ENCODE measurements around the gene UNCX.

The UNCX gene

GRCh38 chr7:1236831-1237701 is 4.4 kb downstream of the UNCX start:
- H3K4me3 ChIP-seq (ENCODE audit: low read length, poor library complexity, severe bottlenecking), result no peak overlapping the region
- no peaks in the 10 kb centered on the region for H3K27me3 ChIP-seq (ENCODE audit: insufficient read depth, low read length, poor library complexity, severe bottlenecking)

GRCh38 chr7:1237704-1238255 is 5.1 kb downstream of the UNCX start:
- Histone ChIP-seq H3K9me3 (ENCODE audit: insufficient read depth, low read depth, low read length) (no peaks in the 10 kb centered on the region), H2AFZ (ENCODE audit: low read length) (no peak overlapping the region), H4K20me1 (ENCODE audit: insufficient read depth, low read length, poor library complexity, severe bottlenecking) (no peaks in the 10 kb centered on the region), H3K4me2 (ENCODE audit: low read depth, low read length, poor library complexity, severe bottlenecking) (no peak overlapping the region), H3K27me3 (ENCODE audit: insufficient read depth, low read length, poor library complexity, severe bottlenecking) (no peaks in the 10 kb centered on the region), H3K79me2 (ENCODE audit: insufficient read depth, low read length) (no peaks in the 10 kb centered on the region), H3F3A (ENCODE audit: low read depth) (no peaks in the 10 kb centered on the region), H3K9me2 (replicated peaks; ENCODE audit: low read depth, low read length) (no peaks in the 10 kb centered on the region), H3K36me3 (ENCODE audit: insufficient read depth, low read length) (no peaks in the 10 kb centered on the region), H3K9ac (ENCODE audit: low read depth, low read length, poor library complexity, severe bottlenecking) (no peak overlapping the region), H3K4me1 (ENCODE audit: insufficient read depth, low read length, poor library complexity, severe bottlenecking) (no peaks in the 10 kb centered on the region), H3K4me3 (ENCODE audit: low read length, poor library complexity, severe bottlenecking) (no peak overlapping the region)
- TF ChIP-seq CTCF (conservative IDR thresholded peaks at IDR 0.05; ENCODE audit: low read length) (no peak), EZH2phosphoT487 (IDR thresholded peaks at IDR 0.05; ENCODE audit: borderline replicate concordance) (no peak)

More at GRCh38 chr7:1236831-1237701, 4.4 kb downstream of the UNCX start:
- Histone ChIP-seq H3K9me3 (ENCODE audit: insufficient read depth, low read depth, low read length) (no peaks in the 10 kb centered on the region), H3F3A (ENCODE audit: low read depth) (no peaks in the 10 kb centered on the region), H3K9me2 (replicated peaks; ENCODE audit: low read depth, low read length) (no peaks in the 10 kb centered on the region), H3K36me3 (ENCODE audit: insufficient read depth, low read length) (no peaks in the 10 kb centered on the region), H2AFZ (ENCODE audit: low read length) (no peak overlapping the region), H3K4me2 (ENCODE audit: low read depth, low read length, poor library complexity, severe bottlenecking) (no peak overlapping the region), H3K9ac (ENCODE audit: low read depth, low read length, poor library complexity, severe bottlenecking) (no peak overlapping the region), H3K79me2 (ENCODE audit: insufficient read depth, low read length) (no peaks in the 10 kb centered on the region), H3K4me1 (ENCODE audit: insufficient read depth, low read length, poor library complexity, severe bottlenecking) (no peaks in the 10 kb centered on the region), H4K20me1 (ENCODE audit: insufficient read depth, low read length, poor library complexity, severe bottlenecking) (no peaks in the 10 kb centered on the region)
- TF ChIP-seq EZH2phosphoT487 (IDR thresholded peaks at IDR 0.05; ENCODE audit: borderline replicate concordance) (no peak), CTCF (conservative IDR thresholded peaks at IDR 0.05; ENCODE audit: low read length) (no peak)

- Histone ChIP-seq H3K4me2 (ENCODE audit: low read depth, low read length, poor library complexity, severe bottlenecking) (no peak overlapping the region), H3K27me3 (ENCODE audit: insufficient read depth, low read length, poor library complexity, severe bottlenecking) (no peaks in the 10 kb centered on the region), H3K4me3 (ENCODE audit: low read length, poor library complexity, severe bottlenecking) (no peak overlapping the region), H3F3A (ENCODE audit: low read depth) (no peaks in the 10 kb centered on the region), H3K4me1 (ENCODE audit: insufficient read depth, low read length, poor library complexity, severe bottlenecking) (no peaks in the 10 kb centered on the region), H3K79me2 (ENCODE audit: insufficient read depth, low read length) (no peaks in the 10 kb centered on the region), H3K9ac (ENCODE audit: low read depth, low read length, poor library complexity, severe bottlenecking) (no peak overlapping the region), H2AFZ (ENCODE audit: low read length) (no peak overlapping the region), H3K36me3 (ENCODE audit: insufficient read depth, low read length) (no peaks in the 10 kb centered on the region), H3K9me2 (replicated peaks; ENCODE audit: low read depth, low read length) (no peaks in the 10 kb centered on the region), H3K9me3 (ENCODE audit: insufficient read depth, low read depth, low read length) (no peaks in the 10 kb centered on the region), H4K20me1 (ENCODE audit: insufficient read depth, low read length, poor library complexity, severe bottlenecking) (no peaks in the 10 kb centered on the region)
- TF ChIP-seq CTCF (conservative IDR thresholded peaks at IDR 0.05; ENCODE audit: low read length), result no peak
- TF ChIP-seq EZH2phosphoT487 (IDR thresholded peaks at IDR 0.05; ENCODE audit: borderline replicate concordance), result no peak
These were observed 5.8 kb downstream of the UNCX start for GRCh38 chr7:1238450-1238882.
